EH (cell line): Measurements from ENCODE around the gene CADPS2.
"Not testable (repeated sequence)": the region's sequence is repeated elsewhere in the genome, so short reads cannot be mapped to it uniquely, and the experiment has no call there.

Experiments used
- DNase-seq: peaks from one replicate; pipeline ENCODE4 v3.0.0-alpha.2; 2015; ENCODE audit warnings: low read depth

Gene CADPS2

GRCh38 chr7:122849957-122850328 is 36.3 kb downstream of the CADPS2 start:
- no peak for DNase-seq

DNA sequence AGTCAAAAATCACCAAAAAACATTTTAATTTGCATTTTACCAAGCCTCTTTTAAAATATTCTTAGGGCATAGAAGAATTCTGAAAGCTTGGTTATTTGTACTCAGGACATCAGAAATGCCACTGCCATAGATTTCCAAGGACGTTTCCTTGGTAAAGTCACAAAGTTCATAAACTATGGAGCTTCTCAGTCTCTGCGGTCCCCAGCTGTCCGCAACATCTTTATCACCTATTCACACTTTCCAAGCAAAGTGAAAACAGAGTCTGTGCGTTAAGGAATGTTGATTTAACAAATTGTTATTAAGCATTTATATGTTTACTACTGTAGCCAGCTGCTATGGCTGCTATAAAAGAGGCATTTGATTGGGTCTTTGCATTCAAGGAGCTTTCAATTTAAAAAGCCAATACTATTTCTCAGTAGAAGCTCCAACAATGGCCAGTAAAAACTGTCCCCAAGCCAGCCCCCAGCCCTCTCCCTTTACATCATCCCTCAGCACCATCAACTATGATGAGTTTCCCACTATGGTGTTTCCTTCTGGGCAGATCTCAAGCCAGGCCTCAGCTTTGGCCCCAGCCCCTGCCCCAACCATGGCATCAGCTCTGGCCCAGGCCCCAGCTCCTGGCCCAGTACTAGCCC is 36.8 kb downstream of the CADPS2 start:
- DNase-seq: no peak

DNA sequence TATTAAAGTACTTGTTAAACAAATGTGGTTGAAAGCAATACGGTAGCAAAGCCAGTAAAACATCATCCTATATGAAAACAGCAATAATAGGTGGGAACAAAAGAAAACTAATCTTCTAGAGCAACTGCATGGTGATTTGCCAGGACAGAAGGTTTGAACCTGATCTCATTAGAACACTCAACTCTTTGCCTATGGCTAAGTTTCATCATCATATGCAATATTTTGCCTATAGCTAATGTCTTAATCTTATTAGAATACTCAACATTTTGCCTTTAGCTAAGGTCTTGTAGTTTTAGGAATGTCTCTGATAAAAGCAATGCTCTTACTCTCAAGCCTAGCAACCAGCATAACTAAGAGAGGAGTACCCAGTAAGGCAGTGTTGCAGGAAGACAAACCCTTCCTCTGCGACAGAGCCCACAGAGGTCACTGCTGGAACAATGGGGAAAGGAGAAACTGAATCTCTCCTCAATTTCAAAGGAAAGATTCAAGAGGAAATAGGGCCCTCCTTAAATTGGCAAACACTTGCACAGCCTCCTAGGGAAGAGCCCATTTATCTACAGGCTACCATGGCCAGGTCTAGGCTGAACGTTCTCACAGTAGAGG is 38.3 kb downstream of the CADPS2 start:
- no peak for DNase-seq

DNA sequence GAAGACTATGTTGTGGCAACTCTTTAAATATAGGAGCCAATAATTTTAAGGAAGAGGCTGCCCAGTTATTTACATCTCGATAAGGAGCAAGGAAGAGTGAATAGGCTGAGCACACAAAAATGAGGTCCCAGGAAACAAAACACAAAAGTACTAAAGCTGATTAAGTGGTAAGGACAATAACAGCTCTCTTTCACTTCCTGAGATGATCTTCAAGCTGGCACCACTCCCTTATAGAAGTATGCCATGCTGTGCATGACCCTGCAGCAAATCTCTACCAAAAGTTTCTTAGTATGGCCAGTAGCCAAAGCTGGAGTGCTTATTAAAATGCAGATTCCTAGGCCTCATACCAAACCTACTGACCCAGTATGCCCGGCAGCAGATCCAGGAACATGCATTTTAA is 39.7 kb downstream of the CADPS2 start:
- DNase-seq: no peak

- DNase-seq: no peak
These were observed 41.0 kb downstream of the CADPS2 start for GRCh38 chr7:122845286-122845685.

- DNase-seq: no peak
These were observed 41.9 kb downstream of the CADPS2 start for GRCh38 chr7:122844191-122844988.

DNA sequence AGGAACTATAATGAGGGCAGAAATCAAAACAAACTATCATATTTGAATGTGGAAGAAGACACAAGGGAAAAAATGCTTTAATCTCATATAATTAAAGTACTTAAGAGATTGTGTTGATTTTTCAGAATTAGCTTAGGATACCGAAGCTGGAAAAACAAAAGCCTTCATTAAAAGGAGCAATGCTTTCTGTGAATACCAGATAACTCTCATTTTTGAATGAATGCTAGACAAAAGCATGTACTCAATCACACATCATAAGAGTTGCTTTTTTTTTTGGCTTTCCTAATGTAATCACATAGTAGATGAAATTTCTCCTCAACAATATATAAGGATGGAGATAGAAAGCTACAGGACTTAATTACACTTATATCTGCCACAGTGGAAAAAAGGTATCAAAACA is 43.3 kb downstream of the CADPS2 start:
- no peak for DNase-seq

GRCh38 chr7:122836286-122836685 is 50.0 kb downstream of the CADPS2 start:
- not testable (repeated sequence) for DNase-seq

- DNase-seq: not testable (repeated sequence)
These were observed 51.7 kb downstream of the CADPS2 start for GRCh38 chr7:122834571-122834942.

- DNase-seq: no peak
These were observed 52.2 kb downstream of the CADPS2 start for GRCh38 chr7:122833888-122834570.

DNA sequence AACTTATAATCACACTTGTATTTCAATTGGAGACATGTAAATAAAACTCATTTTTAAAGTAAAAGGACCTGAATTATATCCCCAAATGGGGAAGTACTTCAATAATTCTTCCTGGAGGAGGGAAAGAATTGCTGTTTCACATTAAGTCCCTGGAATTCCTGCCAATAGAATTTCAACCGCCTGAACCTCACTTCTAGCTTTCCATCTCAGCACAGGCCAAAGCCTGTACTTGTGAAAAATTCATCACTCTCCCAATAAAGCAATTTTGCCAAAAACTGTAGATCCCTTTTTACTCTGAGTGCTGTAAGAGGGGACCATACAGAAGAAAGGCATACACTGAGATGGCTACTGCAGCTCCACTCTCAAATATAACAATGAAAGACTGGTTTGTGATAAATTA is 54.8 kb downstream of the CADPS2 start:
- no peak for DNase-seq

DNA sequence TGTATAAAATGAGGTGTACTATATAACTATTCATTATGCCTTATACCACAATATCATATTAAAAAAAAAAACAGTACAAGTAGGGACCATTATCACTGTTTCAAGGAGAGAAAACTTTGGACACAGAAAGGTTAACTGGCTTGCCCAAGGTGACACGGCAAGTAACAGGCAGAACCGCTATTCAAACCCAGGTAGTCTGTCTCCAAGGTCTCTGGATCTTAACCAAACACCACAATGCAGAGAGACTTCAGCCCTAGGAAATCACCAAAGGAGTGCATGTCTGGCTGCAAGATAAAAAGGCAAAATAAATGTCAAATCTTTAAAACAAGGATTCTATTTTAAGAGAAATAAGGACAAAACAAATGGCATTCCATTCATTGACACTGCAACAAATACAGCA is 56.3 kb downstream of the CADPS2 start:
- DNase-seq: no peak

DNA sequence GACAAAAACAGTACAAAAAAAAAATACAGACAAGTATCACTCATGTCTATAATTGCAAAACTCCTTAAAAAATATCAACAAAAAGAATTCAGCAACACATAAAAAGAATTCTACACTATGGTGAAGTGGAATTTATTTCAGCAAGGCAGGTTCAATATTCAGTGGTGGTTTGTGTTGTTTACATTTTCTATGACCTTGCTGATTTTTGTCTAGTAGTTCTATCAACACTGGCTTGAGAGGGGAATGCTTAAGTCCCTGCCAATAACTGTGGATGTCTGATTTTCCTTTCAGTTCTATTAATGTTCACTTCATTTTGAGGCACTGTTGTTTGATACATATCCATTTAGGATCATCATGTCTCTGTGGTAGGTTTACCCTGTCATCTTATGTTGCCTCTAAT is 58.5 kb downstream of the CADPS2 start:
- DNase-seq: no peak

DNA sequence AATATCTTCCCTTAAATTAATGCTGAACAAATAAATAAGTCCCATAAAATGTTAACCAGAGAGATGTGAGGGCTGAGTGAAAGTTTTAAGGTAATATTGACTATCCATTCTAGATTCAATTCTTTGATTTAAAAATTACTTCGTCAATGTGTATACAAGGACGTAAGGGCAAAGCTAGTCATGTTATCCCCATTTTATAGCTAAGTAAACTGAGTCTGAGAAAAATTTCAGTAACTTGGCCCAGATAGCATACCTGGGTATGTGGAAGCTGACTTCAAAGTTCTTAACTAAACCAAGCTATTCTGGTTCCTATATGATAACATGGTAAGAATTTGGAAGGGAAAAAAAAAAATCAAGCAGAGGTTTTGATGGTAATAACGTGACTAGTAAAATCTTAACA is 72.4 kb downstream of the CADPS2 start:
- no peak for DNase-seq

- no peak for DNase-seq
These were observed 82.4 kb downstream of the CADPS2 start for GRCh38 chr7:122803851-122804250.

- DNase-seq: no peak
These were observed 82.9 kb downstream of the CADPS2 start for GRCh38 chr7:122803323-122803722.

DNA sequence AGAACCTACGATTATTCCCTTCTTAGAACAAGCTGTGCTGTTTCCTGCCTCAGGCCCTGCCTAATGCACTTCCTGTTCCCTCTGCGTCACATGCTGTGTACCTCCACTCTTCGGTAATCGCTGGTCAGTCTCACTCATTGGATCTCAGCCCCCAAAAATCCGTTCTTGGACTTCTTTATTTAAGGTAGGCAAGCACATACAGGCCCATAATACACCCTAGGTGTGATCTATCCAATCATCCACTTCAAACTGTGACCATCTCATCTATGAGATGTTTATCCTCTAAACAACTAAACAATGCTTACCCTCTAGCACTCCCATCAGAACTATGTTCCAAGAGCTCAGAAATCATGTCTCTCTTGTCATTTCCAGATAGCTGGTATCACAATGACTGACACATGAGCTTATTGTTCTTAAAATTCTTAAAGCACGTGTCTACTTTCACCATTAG is 83.9 kb downstream of the CADPS2 start:
- no peak for DNase-seq

DNA sequence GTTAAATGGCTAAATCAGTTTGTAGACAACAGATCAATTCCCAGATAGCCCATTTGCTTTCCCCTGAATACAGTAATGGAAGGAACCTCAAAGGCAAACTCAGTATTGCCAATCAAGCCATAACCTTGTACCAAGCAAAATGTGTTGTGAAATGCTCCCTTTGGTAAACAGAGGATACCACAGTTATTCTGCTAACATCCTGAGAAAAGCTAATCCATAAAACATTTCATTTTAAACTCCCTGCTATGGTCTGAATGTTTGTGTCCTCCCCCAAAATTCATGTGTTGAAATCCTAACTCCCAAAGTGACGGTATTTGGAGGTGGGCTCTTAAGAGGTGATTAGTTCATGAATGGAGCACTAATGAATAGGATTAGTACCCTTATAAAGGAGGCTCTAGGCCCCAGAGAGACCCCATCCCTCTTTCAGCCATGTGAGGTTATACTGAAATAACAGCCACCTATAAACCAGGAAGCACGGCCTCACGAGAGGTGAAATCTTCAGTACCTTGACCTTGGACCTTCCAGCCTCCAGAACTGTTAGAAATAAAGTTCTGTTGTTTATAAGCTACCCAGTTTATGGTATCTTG is 94.2 kb downstream of the CADPS2 start:
- no peak for DNase-seq

GRCh38 chr7:122790591-122790990 is 95.7 kb downstream of the CADPS2 start:
- no peak for DNase-seq

DNA sequence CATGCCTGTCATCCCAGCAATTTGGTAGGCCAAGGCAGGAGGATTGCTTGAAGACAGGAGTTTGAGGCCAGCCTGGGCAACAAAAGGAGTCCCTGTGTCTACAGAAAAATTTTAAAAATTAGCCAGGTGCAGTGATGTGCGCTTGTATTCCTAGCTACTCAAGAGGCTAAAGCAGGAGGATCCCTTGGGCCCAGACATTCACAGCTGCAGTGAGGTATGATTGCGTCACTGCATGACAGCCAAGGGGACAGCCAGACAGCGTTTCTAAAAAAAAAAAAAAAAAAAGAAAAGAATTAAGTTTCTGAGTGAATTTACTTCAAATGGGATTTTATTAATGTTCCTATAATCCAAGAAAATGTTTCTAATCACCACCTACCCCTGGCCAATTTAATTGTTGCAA is 96.1 kb downstream of the CADPS2 start:
- no peak for DNase-seq

DNA sequence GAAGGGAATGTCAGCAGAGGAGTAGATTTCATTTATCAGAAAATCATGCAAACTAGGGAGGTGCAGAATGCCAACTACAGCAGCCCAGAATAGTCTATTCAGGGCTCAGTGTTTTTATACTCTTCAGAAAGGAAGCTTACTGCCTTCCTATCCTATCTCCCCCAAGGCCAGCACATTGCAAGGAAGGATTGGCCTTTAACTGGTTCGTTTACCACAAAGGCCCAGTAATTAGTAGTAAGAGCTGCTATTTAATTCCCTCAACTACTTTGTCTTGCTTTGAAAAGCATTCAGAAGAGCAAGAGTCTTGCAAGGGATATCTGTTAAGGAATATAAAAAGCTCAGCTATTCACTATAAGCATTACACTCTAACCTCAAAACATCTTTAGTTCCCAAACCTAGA is 97.1 kb downstream of the CADPS2 start:
- no peak for DNase-seq

DNA sequence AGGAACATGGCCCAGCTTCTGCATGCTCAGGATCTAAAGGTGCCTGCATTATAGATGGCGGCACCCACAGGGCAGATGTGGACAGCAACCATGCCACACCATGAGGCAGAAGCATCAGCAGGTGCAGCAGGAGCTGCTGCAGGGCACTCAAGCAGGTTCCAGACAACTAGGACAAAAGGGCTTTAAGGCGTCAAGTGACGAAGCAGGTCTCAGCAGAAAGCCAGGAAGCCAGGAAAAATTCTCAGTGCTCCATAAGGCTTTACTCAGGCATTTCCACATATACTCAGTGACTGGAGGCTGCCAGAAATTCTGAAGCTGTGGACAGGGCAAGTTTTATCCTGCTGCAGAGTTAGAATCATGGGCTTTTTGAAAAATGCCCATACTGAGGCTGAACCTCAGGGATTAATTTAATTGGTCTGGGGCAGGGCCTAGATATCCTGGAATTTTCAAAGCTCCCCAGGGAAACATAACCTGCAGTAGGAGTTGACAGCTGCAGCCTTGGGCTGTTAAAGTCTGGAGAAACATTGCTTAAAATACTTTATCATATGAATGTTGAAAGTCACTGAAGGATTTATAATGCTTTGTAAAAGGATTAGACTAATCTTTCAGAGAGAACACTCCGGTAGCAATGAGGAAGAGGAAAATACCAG is 115.4 kb downstream of the CADPS2 start:
- DNase-seq: no peak
